Non-pigmented ciliary epithelial cell (primary cell): ENCODE measurements around the gene KRTAP4-5.
"Not testable (repeated sequence)": the region's sequence is repeated elsewhere in the genome, so short reads cannot be mapped to it uniquely, and the experiment has no call there.

Source experiments
- DNase-seq: peaks from one replicate; pipeline ENCODE4 v3.0.0-alpha.2; 2010; ENCODE audit warnings: low read depth

The KRTAP4-5 gene

GRCh38 chr17:41147531-41148204 is 2.0 kb downstream of the KRTAP4-5 start:
- no peak for DNase-seq

GRCh38 chr17:41145261-41145660 is 4.4 kb downstream of the KRTAP4-5 start:
- DNase-seq = no peak

GRCh38 chr17:41144846-41145245 is 4.8 kb downstream of the KRTAP4-5 start:
- no peak for DNase-seq

- DNase-seq = no peak
These were observed 8.3 kb downstream of the KRTAP4-5 start for GRCh38 chr17:41141361-41141760.

GRCh38 chr17:41140360-41141131 is 9.1 kb downstream of the KRTAP4-5 start, which contains the start of gene KRTAP4-6:
Gene KRTAP4-6 (minus strand): TSS chr17:41140544. CDS start chr17:41140487, 57 bp downstream.
- peak; percentile 76 for DNase-seq

GRCh38 chr17:41139865-41140264 is 9.8 kb downstream of the KRTAP4-5 start:
- not testable (repeated sequence) for DNase-seq

- DNase-seq = no peak
These were observed 15.5 kb downstream of the KRTAP4-5 start for GRCh38 chr17:41133880-41134735.

GRCh38 chr17:41131979-41132378 is 17.6 kb downstream of the KRTAP4-5 start:
- no peak for DNase-seq

GRCh38 chr17:41127371-41127770 is 22.3 kb downstream of the KRTAP4-5 start:
- no peak for DNase-seq

- DNase-seq = no peak
These were observed 23.2 kb downstream of the KRTAP4-5 start for GRCh38 chr17:41126412-41126811.

GRCh38 chr17:41125064-41125463 is 24.6 kb downstream of the KRTAP4-5 start:
- DNase-seq = no peak

GRCh38 chr17:41123991-41124371 is 25.6 kb downstream of the KRTAP4-5 start, which contains the start of gene KRTAP4-12:
Gene KRTAP4-12 (minus strand): TSS chr17:41124182. CDS start chr17:41124122, 60 bp downstream.
- DNase-seq = not testable (repeated sequence)

GRCh38 chr17:41123292-41123990 is 26.2 kb downstream of the KRTAP4-5 start:
- DNase-seq = not testable (repeated sequence)

- no peak for DNase-seq
These were observed 27.9 kb downstream of the KRTAP4-5 start for GRCh38 chr17:41121742-41122141.

- DNase-seq = not testable (repeated sequence)
These were observed 29.6 kb downstream of the KRTAP4-5 start for GRCh38 chr17:41119696-41120690.

GRCh38 chr17:41118721-41119120 is 30.9 kb downstream of the KRTAP4-5 start:
- no peak for DNase-seq

GRCh38 chr17:41117846-41118386 is 31.7 kb downstream of the KRTAP4-5 start, which contains the start of gene KRTAP4-11:
Gene KRTAP4-11 (minus strand): TSS chr17:41118373. CDS start chr17:41118315, 58 bp downstream.
- not testable (repeated sequence) for DNase-seq

- DNase-seq = no peak
These were observed 33.3 kb downstream of the KRTAP4-5 start for GRCh38 chr17:41116297-41116696.

GRCh38 chr17:41111151-41111885 is 38.3 kb downstream of the KRTAP4-5 start:
- DNase-seq = no peak
